Stimulated activated naive CD8-positive, alpha-beta T cell treated with anti-CD3 and anti-CD28 coated beads, Interleukin-15, Interleukin-2, amounts not matched to agents 100 U/mL and 50 U/mL, for 24 hours (primary cell): ENCODE results near the gene PROKR1.

Source experiments
- ATAC-seq: fragments of 150-1000 bp; cut with Tn5 transposase; one replicate; pipeline ENCODE4 v1.10.0; 2021
- DNase-seq: peaks from one replicate; pipeline ENCODE4 v3.0.0; 2021

Gene PROKR1

GRCh38 chr2:68698567-68699377, 55.4 kb downstream of the PROKR1 start:
- ATAC-seq (no peak), DNase-seq (no peak)

DNA sequence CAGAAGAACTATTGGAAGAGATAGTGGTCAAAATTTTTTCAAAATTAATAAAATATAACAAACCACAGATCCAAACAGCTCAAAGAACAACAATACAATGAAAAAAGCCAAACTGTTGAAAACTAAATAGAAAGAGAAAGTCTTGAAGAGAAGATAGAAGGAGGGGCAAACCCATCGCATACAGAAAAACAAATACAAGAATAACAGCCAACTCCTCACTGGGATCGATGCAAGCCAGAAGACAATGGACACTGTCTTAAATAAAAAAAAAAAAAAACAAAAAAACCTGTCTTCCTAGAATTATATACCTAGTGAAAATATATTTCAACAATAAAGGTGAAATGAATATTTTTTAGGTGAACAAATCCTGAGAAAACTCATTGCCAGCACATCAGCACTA, 57.2 kb downstream of the PROKR1 start:
- DNase-seq (no peak), ATAC-seq (no peak)

- no peak for ATAC-seq
- DNase-seq = no peak
Measured at GRCh38 chr2:68706637-68707036, 63.3 kb downstream of the PROKR1 start.
